Endothelial cell of umbilical vein (primary cell): ENCODE measurements around the gene MTLN. TPM values are rescaled to one million over a fixed set of nuclear protein-coding genes. Genes with fewer than 3 reads are reported as not detected.
A peak's percentile ranks its signal among the peaks of the same experiment; 100 is the strongest.

Source experiments
- BruUV-seq: library from RNA; stranded (reverse); fragments of 400-500 nt; replicated peaks from 2 replicates; lab custom pipeline; 2021; lab: Mats Ljungman, UMichigan
- CTCF ChIA-PET: fragments of 300-600, 350-600 bp; sonication (Branson Sonifier 250); formaldehyde crosslinking; loops from one replicate; lab custom pipeline; 2021; ENCODE audit warnings: antibody characterized with exemption, inconsistent platforms; lab: Charles Lee
- POLR2A ChIA-PET: fragments of 300-600, 350-600 bp; sonication (Branson Sonifier 250); formaldehyde crosslinking; loops from one replicate; lab custom pipeline; 2021; ENCODE audit warnings: antibody characterized with exemption, inconsistent platforms; lab: Charles Lee
- DNase-seq: peaks from one replicate; pipeline ENCODE4 v3.0.0-alpha.2; 2011; ENCODE audit warnings: low read depth, low spot score
- FAIRE-seq: peaks from 2 replicates; lab custom pipeline; 2011; peaks lifted over from hg19 to GRCh38; lab: Jason Lieb, UNC
- H2AFZ ChIP-seq: 2 replicates; pipeline ENCODE4 v1.6.0; 2012; ENCODE audit warnings: low read depth, low read length, control low read depth, inconsistent platforms
- H3K27ac ChIP-seq: 2 replicates; pipeline ENCODE4 v1.5.1; 2011; ENCODE audit warnings: low read depth, mild to moderate bottlenecking, control low read depth, low read length, moderate library complexity; ENCODE audit not compliant: insufficient read depth
- H3K27me3 ChIP-seq, 2 experiments: 2 replicates each; pipeline versions ENCODE4 v1.6.0 to v1.6.1; 2011; ENCODE audit warnings: low read length in 2 of 2, mixed read lengths in 1 of 2; ENCODE audit not compliant: control insufficient read depth in 2 of 2, insufficient read depth in 2 of 2
- H3K36me3 ChIP-seq, 2 experiments: 2 replicates in 1 of 2; 3 replicates in 1 of 2; pipeline ENCODE4 v1.5.1; 2011; ENCODE audit warnings: low read length in 2 of 2, mild to moderate bottlenecking in 1 of 2, moderate library complexity in 1 of 2; ENCODE audit not compliant: control insufficient read depth in 2 of 2, insufficient read depth in 2 of 2; ENCODE audit errors: extremely low read depth in 1 of 2
- H3K4me1 ChIP-seq: 3 replicates; pipeline ENCODE4 v1.5.1; 2011; ENCODE audit warnings: mild to moderate bottlenecking, low read length; ENCODE audit not compliant: control insufficient read depth, insufficient read depth; ENCODE audit errors: extremely low read depth
- H3K4me2 ChIP-seq: 2 replicates; pipeline ENCODE4 v1.6.1; 2011; ENCODE audit warnings: low read length, control low read depth, mixed read lengths; ENCODE audit not compliant: insufficient read depth
- H3K4me3 ChIP-seq, 3 experiments: fragments of 200-600 bp in 1 of 3; sonication (generic), shearing (Covaris generic) in 1 of 3; replicated peaks in 1 of 3; 2 replicates each; pipeline ENCODE4 v1.5.1; 2011 to 2016; ENCODE audit warnings: control low read depth in 3 of 3, low read length in 3 of 3, mild to moderate bottlenecking in 2 of 3, inconsistent platforms in 1 of 3, low read depth in 1 of 3, moderate library complexity in 1 of 3; ENCODE audit not compliant: insufficient read depth in 1 of 3
- H3K79me2 ChIP-seq: 2 replicates; pipeline ENCODE4 v1.6.0; 2012; ENCODE audit warnings: low read length, inconsistent platforms; ENCODE audit not compliant: control insufficient read depth, insufficient read depth
- H3K9ac ChIP-seq: replicated peaks from 2 replicates; pipeline ENCODE3; 2011; ENCODE audit warnings: low read length, control low read depth; ENCODE audit not compliant: insufficient read depth; ENCODE audit errors: extremely low read depth
- H3K9me1 ChIP-seq: replicated peaks from 3 replicates; pipeline ENCODE4 v1.6.0; 2011; ENCODE audit warnings: mild to moderate bottlenecking, low read length; ENCODE audit not compliant: control insufficient read depth, insufficient read depth; ENCODE audit errors: extremely low read depth
- H3K9me3 ChIP-seq: replicated peaks from 2 replicates; pipeline ENCODE4 v1.5.1; 2012; ENCODE audit warnings: low read length, inconsistent platforms; ENCODE audit not compliant: control insufficient read depth, insufficient read depth
- H4K20me1 ChIP-seq: replicated peaks from 2 replicates; pipeline ENCODE3; 2011; ENCODE audit warnings: mild to moderate bottlenecking, low read length; ENCODE audit not compliant: control insufficient read depth, insufficient read depth; ENCODE audit errors: extremely low read depth
- EZH2 ChIP-seq: IDR thresholded peaks from 2 replicates; pipeline ENCODE4 v1.6.1; 2012; ENCODE audit warnings: borderline replicate concordance, low read depth, mild to moderate bottlenecking, moderate library complexity, low read length, inconsistent platforms; ENCODE audit not compliant: severe bottlenecking
- FOS ChIP-seq: IDR thresholded peaks from 2 replicates; pipeline ENCODE4 v1.6.1; 2011; ENCODE audit warnings: mild to moderate bottlenecking, low read length, moderate library complexity, borderline replicate concordance; ENCODE audit not compliant: insufficient read depth
- JUN ChIP-seq: IDR thresholded peaks from 2 replicates; pipeline ENCODE4 v1.6.1; 2011; ENCODE audit warnings: borderline replicate concordance, low read depth; ENCODE audit not compliant: insufficient read length, insufficient read depth
- MAX ChIP-seq: IDR thresholded peaks from 2 replicates; pipeline ENCODE4 v1.6.1; 2011; ENCODE audit not compliant: insufficient read depth, insufficient read length
- MYC ChIP-seq: IDR thresholded peaks from one replicate; pipeline ENCODE4 v1.6.1; 2011; ENCODE audit warnings: mild to moderate bottlenecking, low read depth, low read length
- POLR2AphosphoS5 ChIP-seq: IDR thresholded peaks from 2 replicates; pipeline ENCODE4 v1.6.1; 2012; ENCODE audit warnings: low read depth, mild to moderate bottlenecking, control low read depth, low read length, moderate library complexity; ENCODE audit not compliant: insufficient read depth
- dilution Hi-C: fragments of 300-500 bp; cut with MboI; formaldehyde crosslinking; loops from one replicate; pipeline ENCODE4 v1.15.0; 2019; ENCODE audit warnings: low sequenced_read_pairs; ENCODE audit not compliant: extremely low pct_ligation_motif_present
- intact Hi-C: fragments of 100-400 bp; cut with micrococcal nuclease; formaldehyde crosslinking; loops from one replicate; pipeline ENCODE4 v1.10.0; 2022
- polyA plus RNA-seq, 4 experiments: library from polyadenylated mRNA; depleted of rRNA in 3 of 4; stranded (reverse) in 3 of 4; unstranded in 1 of 4; fragments of >200 nt; gene quantifications; 2 replicates each; pipeline versions ENCODE4 v1.2.1 to v1.2.3, GENCODE V29; 2011 to 2012; ENCODE audit warnings: missing spikeins in 1 of 4
- total RNA-seq: library from RNA; stranded (reverse); gene quantifications from 2 replicates; pipeline ENCODE4 v1.2.3, GENCODE V29; 2021

MTLN gene
- total and polyA plus RNA-seq, 2 donors (not counting 3 experiments of a cell fraction or from before 2014, with no cell fraction given): 34.4 to 46.0 TPM

- BruUV-seq: no TSS peak
- CTCF ChIA-PET: no interaction called here
- no peaks in the 10 kb centered on the region for H3K79me2 ChIP-seq
Observed at GRCh38 chr2:110180036-110180435, 32.3 kb downstream of the MTLN start.

GRCh38 chr2:110173523-110173922 is 38.8 kb downstream of the MTLN start:
- intact Hi-C loops: no loop called here
- TF ChIP-seq MAX (no peak), JUN (peak; percentile 38), FOS (peak; percentile 59)
- BruUV-seq: no TSS peak
- H3K9me3 ChIP-seq: no peaks in the 10 kb centered on the region
- dilution Hi-C loops: no loop called here
- no peak overlapping the region for H2AFZ ChIP-seq
- DNase-seq (peak; percentile 10), FAIRE-seq (peak; percentile 64)
- H4K20me1 ChIP-seq: no peaks in the 10 kb centered on the region
- no peak overlapping the region for H3K4me3 ChIP-seq
- H3K4me1 ChIP-seq: peaks cover 6% of the 10 kb centered on the region
- H3K27ac ChIP-seq: no peak overlapping the region
- H3K4me2 ChIP-seq: no peak overlapping the region
- no peaks in the 10 kb centered on the region for H3K36me3 ChIP-seq
- H3K9me1 ChIP-seq: no peaks in the 10 kb centered on the region
- no peak overlapping the region for H3K9ac ChIP-seq
- H3K27me3 ChIP-seq: no peaks in the 10 kb centered on the region
- no peaks in the 10 kb centered on the region for H3K79me2 ChIP-seq
- ChIA-PET CTCF (no interaction called here), POLR2A (no interaction called here)

More at GRCh38 chr2:110180036-110180435, 32.3 kb downstream of the MTLN start:
- no peak overlapping the region for H3K27ac ChIP-seq
- H3K4me3 ChIP-seq: no peak overlapping the region
- no peaks in the 10 kb centered on the region for H4K20me1 ChIP-seq
- dilution Hi-C loops: no loop called here
- no peaks in the 10 kb centered on the region for H3K4me1 ChIP-seq
- no peak for DNase-seq
- H3K36me3 ChIP-seq: no peaks in the 10 kb centered on the region
- H3K27me3 ChIP-seq: peaks cover 0 to 2% of the 10 kb centered on the region in 2 experiments
- H3K4me2 ChIP-seq: no peak overlapping the region
- no peak for FAIRE-seq
- H3K9me1 ChIP-seq: no peaks in the 10 kb centered on the region
- intact Hi-C loops: no loop called here
- H2AFZ ChIP-seq: no peak overlapping the region
- TF ChIP-seq POLR2AphosphoS5 (no peak), MAX (no peak), EZH2 (no peak), MYC (no peak)
- H3K9ac ChIP-seq: no peak overlapping the region
- POLR2A ChIA-PET: no interaction called here
- H3K9me3 ChIP-seq: no peaks in the 10 kb centered on the region
